Measurements from ENCODE around the gene SLC29A1. TPM values are rescaled to one million over a fixed set of nuclear protein-coding genes. Genes with fewer than 3 reads are reported as not detected.

SLC29A1 gene
- total and polyA plus RNA-seq, 4 donors, result 19.1 to 42.7 (median 26.4) TPM

DNA sequence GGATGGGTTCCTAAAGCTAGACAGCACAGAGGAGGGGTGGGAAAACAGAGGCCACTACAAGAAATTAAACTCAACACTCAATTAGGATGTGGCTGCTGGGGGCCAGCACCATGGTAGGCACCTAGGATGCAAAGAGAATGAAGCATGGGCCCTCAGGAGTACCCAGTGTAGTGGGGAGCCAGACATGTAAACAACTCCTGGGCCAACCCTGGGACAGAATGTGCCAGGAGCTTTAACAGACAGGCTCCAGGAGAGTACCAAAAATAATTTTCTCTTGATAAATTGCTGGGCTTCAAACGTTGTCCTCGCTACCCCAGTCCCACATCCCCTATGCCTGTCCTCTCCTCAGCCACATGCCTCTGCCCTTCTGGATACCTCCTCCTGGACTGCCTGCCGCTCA is 48.5 kb downstream of the SLC29A1 start:
- Histone ChIP-seq H3K27ac (ENCODE audit: low read depth in 1 of 2, low read length in 1 of 2) (no peak overlapping the region), H3K36me3 (ENCODE audit: control insufficient read depth in 4 of 4, insufficient read depth in 4 of 4, low read length in 4 of 4) (no peaks in the 10 kb centered on the region), H3K27me3 (ENCODE audit: control insufficient read depth in 3 of 3, insufficient read depth in 3 of 3, low read length in 2 of 3) (peaks cover 0 to 51% (median 28%) of the 10 kb centered on the region in 3 donors), H3K4me3 (no peak overlapping the region), H3K9ac (ENCODE audit: insufficient read depth in 1 of 2, low read length in 2 of 2) (no peak overlapping the region), H3K9me3 (ENCODE audit: control insufficient read depth in 4 of 4, insufficient read depth in 3 of 4, low read length in 3 of 4) (peaks cover 0 to 4% (median 0%) of the 10 kb centered on the region in 4 donors), H3K4me1 (ENCODE audit: control insufficient read depth in 5 of 5, insufficient read depth in 5 of 5, low read length in 5 of 5) (peaks cover 0 to 12% (median 0%) of the 10 kb centered on the region in 5 donors)
- no peak for TF ChIP-seq CTCF (IDR thresholded peaks at IDR 0.05; ENCODE audit: control extremely low read depth, extremely low read depth)
- DNase-seq, result no peak
- 62 to 76% methylated on average over 3 of the region's 3 CpGs for WGBS, 2 donors
- no peak for ATAC-seq (ENCODE audit: insufficient read depth, low FRiP score)

- no peak for DNase-seq
Observed at GRCh38 chr6:44272529-44272928, 49.1 kb downstream of the SLC29A1 start.

DNA sequence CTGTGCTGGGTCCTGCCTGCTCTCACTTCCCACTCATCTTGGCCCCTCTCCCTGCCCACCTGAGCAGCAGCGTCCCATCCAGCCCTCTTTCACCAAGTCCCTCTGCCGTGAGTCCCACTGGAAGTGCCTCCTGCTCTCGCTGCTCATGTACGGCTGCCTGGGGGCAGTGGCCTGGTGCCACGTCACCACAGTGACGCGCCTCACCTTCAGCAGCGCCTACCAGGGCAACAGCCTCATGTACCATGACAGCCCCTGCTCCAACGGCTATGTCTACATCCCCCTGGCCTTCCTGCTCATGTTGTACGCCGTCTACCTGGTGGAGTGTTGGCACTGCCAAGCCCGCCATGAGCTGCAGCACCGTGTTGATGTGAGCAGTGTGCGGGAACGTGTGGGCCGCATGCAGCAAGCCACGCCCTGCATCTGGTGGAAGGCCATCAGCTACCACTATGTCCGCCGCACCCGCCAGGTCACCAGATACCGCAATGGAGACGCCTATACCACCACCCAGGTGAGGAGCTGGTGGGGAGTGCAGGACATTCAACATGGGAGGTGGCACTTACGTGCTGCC is 49.7 kb downstream of the SLC29A1 start:
- no peak for TF ChIP-seq CTCF (IDR thresholded peaks at IDR 0.05; ENCODE audit: control extremely low read depth, extremely low read depth)
- ATAC-seq (ENCODE audit: insufficient read depth, low FRiP score), result no peak
- Histone ChIP-seq H3K9ac (ENCODE audit: insufficient read depth in 1 of 2, low read length in 2 of 2) (no peak overlapping the region), H3K27ac (ENCODE audit: low read depth in 1 of 2, low read length in 1 of 2) (no peak overlapping the region), H3K36me3 (ENCODE audit: control insufficient read depth in 4 of 4, insufficient read depth in 4 of 4, low read length in 4 of 4) (no peaks in the 10 kb centered on the region), H3K9me3 (ENCODE audit: control insufficient read depth in 4 of 4, insufficient read depth in 3 of 4, low read length in 3 of 4) (peaks cover 0 to 4% (median 0%) of the 10 kb centered on the region in 4 donors), H3K4me3 (no peak overlapping the region), H3K27me3 (ENCODE audit: control insufficient read depth in 3 of 3, insufficient read depth in 3 of 3, low read length in 2 of 3) (peaks cover under 1 to 62% (median 35%) of the 10 kb centered on the region in 3 donors), H3K4me1 (ENCODE audit: control insufficient read depth in 5 of 5, insufficient read depth in 5 of 5, low read length in 5 of 5) (peaks cover 0 to 13% (median 0%) of the 10 kb centered on the region in 5 donors)
- no peak for DNase-seq
- 88 to 92% methylated on average over 23 of the region's 23 CpGs for WGBS, 2 donors

More at GRCh38 chr6:44272529-44272928, 49.1 kb downstream of the SLC29A1 start:
- TF ChIP-seq CTCF (IDR thresholded peaks at IDR 0.05; ENCODE audit: control extremely low read depth, extremely low read depth), result no peak
- no peak overlapping the region for H3K27ac ChIP-seq (ENCODE audit: low read depth in 1 of 2, low read length in 1 of 2)
- ATAC-seq (ENCODE audit: insufficient read depth, low FRiP score), result no peak
- H3K27me3 ChIP-seq (ENCODE audit: control insufficient read depth in 3 of 3, insufficient read depth in 3 of 3, low read length in 2 of 3), result peaks cover 0 to 56% (median 30%) of the 10 kb centered on the region in 3 donors
- H3K4me1 ChIP-seq (ENCODE audit: control insufficient read depth in 5 of 5, insufficient read depth in 5 of 5, low read length in 5 of 5), result peaks cover 0 to 13% (median 0%) of the 10 kb centered on the region in 5 donors
- H3K4me3 ChIP-seq, result no peak overlapping the region
- H3K9ac ChIP-seq (ENCODE audit: insufficient read depth in 1 of 2, low read length in 2 of 2), result no peak overlapping the region
- WGBS, 2 donors, result 82 to 90% methylated on average over 3 of the region's 3 CpGs
- peaks cover 0 to 4% (median 0%) of the 10 kb centered on the region in 4 donors for H3K9me3 ChIP-seq (ENCODE audit: control insufficient read depth in 4 of 4, insufficient read depth in 3 of 4, low read length in 3 of 4)
- no peaks in the 10 kb centered on the region for H3K36me3 ChIP-seq (ENCODE audit: control insufficient read depth in 4 of 4, insufficient read depth in 4 of 4, low read length in 4 of 4)

All from lung (tissue), 12 donors.